Activated CD4-positive, alpha-beta T cell treated with anti-CD3 and anti-CD28 coated beads, Interleukin-2, amount 50 U/mL, for 4 hours (primary cell): Measurements from ENCODE around the gene ANTKMT.

Experiments
- DNase-seq, 2 experiments: peaks; one replicate each; pipeline ENCODE4 v3.0.0-alpha.2; 2020

The ANTKMT gene

DNA sequence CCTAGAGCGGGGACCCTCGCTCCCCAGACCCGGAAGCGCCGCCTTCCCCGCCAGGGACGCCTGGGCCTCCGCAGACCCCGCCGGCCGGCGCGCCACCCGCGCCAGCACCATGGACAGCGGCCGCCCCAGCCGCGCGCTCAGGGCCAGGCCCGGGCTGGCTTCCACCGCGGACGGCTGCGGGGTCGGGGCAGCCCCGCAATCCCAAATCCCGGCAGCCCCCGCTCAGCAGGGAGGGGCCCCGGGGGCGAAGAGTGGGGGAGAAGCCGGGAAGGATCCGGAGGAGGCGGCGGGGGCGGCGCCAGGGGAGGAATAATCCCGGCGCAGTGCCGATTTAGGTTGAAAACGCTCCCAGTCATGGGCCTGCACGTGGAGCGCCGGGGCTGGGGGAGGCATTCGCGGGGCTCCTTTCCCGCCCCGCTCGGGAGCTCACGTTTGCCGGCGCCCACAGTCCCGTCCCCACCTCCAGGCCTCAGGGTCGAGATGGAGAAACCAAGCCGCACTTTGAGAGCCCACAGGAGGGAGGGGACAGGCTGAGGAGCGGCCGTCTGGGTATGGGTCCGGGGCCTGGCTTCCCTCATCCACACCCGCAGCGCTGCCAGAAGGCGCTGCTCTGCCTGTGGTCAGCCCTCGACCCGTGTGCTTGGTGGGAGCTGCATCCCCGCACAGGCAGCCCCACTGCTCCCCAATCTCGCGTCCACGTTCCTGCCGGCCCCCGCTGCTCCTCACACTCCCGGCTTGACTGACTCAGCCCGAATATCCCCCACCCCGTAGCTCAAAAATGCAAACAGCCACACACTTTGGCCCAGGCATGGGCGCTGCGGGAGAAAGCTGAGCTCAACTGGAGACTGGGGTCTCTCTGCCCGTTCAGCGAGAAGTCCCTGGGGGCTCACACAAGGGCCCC, 20.0 kb upstream of the ANTKMT start:
- DNase-seq, result peak in 1 of 2 experiments; percentile 37

DNA sequence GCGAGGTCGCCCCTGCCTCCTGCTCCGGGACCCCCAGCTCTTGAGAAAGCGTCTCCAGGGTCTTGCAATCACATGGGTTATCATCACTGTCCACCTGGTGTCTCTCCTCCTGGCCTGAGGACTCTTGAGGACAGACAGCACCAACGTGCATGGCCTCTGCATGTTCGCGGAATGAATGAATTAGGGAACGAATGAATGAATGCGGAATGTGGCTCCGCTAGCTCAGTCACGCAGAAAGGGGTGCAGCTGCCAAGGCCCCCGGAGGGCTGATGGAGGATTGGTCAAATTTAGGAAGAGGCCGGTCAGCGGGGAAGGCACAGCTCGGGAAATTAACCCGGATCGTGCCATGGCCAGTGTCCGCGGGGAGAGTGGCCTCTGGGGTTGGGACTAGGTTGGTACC, 18.6 kb upstream of the ANTKMT start:
- no peak for DNase-seq

DNA sequence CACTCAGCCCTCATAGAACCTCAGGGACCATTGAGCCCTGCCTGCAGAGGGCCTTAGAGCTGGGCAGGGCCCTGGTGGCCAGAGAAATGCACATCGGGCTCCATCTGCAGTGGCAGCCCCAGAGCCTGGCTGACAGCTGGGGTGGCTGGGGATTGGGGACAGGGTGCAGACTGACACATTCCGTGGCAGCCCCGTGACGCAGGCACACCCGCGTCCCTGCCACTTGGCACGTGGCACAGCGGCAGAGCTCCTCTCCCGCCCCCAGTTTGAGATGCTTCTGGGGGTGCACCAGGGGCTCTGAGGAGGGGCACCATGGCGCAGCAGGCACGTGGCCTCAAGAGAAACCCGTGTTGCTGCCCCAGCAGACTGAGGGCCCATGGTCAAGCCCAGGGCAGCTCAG, 17.5 kb upstream of the ANTKMT start:
- no peak for DNase-seq

DNA sequence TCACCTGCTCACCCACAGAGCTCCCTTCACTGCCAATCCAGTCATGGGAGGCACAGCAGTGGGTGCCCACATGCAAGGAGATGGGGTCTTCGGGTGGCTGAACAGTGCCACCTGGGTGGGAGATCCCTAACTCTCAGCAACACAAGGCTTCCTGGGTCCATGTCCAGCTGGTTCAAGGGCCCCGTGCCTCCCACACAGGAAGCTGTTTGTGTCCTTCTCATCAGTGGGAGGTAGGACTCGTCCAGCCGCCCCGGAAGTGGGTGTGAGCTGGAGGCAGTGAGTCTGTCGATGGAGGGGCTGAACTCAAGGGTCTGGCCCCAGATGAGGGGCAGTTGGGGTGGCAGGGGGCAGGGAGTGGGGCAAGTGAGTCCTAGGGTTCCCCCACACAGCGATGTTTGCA, 16.9 kb upstream of the ANTKMT start:
- no peak for DNase-seq

DNA sequence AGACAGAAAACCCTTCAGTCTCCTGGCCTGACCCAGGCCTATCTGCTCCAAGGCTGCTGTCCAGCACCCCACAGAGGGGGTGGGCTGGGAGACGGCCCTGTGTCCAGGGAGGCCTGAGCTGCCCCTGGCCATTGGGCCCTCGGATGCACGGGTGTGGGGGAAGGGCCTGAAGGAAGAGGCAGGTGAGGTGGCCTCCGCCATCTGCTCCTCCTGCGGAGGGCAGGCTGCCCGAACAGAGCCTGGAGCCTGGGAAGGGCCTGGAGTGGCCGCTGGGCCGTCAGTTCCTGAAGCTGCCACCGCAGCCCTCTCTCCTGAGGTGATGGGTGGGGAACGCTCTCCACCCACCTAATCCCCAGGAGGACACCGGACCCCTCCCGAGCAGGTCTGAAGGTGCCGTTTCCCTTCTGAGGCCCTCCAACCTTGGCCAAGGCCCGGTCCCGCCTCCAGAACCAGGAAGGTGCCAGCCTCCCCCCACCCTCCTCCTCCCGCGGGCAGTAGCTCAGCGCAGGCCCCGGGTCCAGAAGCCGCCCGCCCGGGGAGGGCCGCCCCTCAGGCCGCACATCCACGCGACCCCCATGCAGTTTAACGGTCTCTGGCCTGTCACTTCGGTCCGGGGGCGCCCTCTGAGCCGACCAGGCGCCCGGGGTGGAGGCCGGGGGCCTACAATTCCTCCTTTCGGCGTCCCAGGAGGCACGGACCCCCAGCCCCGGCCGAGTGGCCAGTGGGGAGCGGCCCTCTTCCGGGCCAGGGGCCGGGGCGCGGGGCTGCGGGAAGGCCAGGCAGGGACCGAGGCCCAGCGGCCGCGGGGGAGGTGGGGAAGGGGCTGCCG, 16.2 kb upstream of the ANTKMT start:
- DNase-seq, result no peak

DNA sequence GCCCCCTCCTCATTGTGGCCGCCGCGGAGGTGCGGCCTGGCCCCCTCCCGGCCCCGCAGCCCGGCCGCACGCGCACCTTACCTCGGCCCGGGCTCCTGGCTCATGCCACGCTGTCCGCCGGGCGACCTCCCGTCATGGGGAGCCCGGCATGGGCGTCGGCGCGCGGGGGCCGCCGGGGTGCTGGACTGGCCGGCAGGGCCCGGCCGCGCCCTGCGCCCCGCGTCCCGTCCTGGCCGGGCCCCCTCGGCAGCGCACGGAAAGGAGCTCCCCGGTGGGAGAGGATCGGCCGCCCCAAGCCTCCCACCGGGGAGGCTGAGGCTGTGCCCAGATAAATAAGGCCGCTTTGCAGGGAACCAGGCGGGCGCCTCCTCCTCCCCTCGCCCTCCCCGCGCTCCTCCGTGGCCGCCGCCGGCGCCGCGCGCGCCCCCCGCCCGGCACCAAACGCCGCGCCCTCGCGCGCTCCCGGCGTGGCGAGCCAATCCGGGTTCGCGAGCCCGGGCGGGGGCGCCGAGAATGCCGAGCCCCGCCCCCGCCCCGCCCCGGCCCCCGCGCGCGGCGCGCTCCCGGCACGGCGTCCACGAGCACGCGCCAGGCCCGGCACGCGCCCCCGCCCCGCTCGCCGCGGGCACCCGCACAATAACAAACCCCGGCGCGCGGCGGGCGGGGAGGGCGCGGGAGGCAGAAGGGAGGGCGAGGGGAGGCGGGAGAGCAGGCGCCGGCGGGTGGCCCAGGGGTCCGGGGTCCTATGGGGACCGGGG, 15.3 kb upstream of the ANTKMT start, which contains the start of gene FBXL16:
TSS of gene FBXL16 (minus strand) at position 371 of the 758 bp plus-strand sequence. CDS start 8,396 bp downstream, outside the sequence.
- no peak for DNase-seq

DNA sequence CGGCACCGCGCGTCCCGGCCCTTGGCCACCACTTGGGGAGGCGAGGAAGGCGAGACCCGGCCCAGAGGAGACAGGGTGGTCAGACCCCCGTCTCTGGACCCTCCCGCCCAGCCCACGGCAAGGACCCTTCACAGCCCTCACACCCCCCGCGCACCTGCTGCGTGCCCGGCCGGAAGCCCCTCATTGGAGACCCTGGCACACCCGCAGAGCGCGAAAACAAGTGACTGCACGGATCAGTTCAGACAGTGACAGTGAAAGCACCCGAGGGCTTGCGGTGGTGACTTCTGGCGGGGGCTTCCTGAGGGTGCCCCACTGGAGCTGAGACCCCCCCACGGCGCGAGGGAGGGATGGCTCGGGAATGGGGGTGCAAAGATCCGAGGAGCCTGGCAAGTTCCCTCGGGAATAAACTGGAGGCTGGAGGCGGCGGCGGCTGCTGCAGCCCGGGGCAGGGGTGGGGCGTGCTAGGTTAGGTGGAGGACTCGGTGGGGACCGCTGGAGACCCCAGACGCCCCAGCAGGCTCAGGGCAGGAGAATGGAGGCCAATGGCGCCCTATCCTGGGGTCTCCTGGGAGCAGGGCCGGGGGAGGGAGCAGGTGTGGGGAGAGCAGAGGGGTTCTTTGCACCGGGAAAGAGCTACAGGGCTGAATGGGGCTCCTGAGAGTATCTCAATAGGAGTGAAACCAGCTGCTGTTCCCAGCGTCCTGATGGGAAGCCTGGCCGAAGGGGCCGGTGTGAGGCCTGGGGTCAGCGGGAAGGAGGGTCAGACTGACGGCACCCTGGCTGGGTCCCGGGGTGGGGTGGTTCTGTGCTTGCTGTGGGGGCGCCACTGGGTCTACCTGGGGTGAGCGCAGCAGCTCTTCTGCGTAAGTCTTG, 14.5 kb upstream of the ANTKMT start:
- DNase-seq, result no peak

DNA sequence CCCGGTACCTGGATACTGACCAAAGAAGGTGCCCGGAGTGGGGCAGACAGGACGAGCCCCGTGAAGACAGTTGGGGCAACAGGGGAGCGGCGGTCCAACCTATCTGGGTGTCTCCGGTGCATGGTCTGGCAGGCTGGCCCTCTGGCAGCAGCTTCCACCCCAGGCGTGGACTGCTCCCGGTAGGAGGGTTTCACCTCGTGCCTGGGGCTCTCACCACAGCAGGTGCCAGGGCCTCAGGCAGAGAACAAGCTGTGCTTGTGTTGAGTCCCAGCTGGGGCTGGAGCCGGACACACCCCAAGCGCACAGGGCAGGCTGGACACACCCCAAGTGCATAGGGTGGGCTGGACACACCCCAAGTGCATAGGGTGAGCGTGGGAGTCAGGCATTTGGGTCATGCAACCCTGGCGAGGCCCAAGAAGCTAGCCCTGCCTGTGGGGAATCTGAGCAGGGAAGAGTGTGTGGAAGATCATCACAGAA, 13.8 kb upstream of the ANTKMT start:
- DNase-seq, result no peak

DNA sequence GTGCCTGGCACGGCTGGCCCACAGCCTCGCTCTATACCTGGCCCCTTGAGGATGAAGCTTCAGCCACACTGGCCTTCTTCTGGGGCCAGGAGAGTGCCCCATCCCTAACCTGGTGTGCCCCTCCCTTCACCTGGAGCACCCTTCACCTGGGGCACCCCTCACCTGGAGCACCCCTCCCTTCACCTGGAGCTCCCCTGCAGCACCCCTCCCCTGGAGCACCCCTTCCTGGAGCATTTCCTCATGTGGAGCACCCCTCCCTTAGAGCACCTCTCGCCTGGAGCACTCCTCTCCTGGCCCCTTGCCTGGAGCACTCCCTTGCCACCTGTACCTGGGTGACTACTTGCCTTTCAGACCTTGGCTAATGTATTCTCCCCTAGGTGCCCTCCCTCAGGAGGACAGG, 12.9 kb upstream of the ANTKMT start:
- no peak for DNase-seq

DNA sequence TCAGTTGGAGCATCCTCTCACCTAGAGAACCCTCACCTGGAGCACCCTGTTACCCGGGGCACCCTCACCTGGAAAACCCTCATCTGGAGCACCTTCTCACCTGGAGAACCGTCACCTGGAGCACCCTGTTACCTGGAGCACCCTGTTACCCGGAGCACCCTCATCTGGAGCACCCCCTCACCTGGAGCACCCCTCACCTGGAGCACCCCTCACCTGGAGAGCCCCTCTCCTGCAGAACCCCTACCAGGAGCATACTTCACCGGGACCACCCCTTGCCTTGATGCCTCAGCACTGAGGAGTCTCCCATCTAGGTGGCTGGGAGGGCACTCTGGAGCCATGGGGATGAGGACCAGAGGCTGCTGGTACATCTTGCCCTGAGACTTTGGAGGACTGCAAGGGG, 12.0 kb upstream of the ANTKMT start:
- no peak for DNase-seq

DNA sequence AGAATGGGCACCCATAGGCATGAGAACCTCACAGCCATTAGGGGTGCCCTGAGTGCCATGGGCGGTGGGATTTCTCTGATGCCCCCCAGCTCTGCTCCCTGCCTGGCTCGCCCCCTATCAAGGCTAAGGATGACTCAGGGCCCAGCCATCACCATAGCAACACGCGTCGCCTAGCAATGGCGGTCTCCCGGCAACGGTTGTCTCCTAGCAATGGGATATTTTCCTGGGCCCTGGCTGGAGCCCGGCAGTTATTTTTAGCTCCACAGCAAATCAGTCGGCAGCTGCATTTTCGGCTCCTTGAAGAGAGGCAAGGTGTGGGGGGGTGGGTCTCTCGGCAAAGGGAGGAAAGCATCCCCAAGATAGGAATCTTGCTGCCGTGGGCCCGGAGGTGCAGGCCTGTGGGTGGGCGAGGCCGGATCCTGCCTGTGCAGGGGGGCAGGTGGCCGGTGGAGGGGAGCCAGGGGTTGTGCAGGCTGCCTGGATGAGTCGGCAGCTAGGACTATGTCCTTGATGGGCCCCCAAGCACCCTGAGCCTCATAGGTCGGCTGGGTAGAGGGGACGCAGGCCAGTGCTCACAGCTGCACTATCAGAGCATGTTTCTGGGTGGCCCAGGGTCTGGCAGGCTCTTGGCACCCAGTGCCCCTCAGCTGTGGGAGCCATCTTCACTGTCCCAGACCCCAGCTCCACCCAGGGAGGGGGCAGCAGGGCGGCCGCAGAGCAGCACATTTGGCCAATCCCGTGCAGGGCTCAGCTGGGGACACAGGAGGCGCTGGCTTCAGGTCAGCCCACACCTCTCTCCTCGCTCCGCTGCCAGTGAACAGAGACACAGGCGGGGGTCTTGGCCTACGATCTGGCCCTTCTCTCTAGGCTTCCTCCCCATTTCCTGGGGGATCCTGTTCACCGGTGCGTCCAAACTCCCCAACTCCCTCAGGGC, 11.1 kb upstream of the ANTKMT start:
- DNase-seq, result no peak

DNA sequence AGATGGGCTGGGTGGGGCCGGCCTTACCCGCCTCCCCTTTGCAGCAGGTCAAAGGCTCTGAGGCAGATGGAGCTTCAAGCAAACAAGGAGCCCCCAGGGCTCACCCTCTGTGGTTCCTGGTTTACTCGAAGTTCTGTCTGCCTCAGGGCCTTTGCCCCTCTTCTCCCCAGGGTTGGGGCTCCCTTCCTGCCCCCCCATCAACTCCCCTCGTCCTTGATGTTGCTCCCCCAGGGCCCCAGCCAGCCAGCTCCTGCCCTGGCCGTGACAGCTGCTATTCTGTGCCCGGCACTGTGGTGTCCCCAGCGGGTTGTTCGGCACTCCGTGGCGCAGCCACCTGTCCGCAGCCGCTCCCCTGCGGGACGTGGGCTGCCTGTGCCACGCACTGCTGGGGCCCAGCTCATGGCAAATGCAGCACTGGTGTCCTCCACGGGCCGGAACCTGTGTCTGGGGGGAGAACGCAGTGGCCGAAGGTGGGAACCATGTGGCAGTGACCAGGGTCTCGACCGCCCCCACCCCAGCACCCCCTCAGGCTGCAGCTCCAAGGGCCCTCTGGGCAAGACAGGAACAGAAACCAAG, 10.4 kb upstream of the ANTKMT start:
- DNase-seq, result no peak

DNA sequence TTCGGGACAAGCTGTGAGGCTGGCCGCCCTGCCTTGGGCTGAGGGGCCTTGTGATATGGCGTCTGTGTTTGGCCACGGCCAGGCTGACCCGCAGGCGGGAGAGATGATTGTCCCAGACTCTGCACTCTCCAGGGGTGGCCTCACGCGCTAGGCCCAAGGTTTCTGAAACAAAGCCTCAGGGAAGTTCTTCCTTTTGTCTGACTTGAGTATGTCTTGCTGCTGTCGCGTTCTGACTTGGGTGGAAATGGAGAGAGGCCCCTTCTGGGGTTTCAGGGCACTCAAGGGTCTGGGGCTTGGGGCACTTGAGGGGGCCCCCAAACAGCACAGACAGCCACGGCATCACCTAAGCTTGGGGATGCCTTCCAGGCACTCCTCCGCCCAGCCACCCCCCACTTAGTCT, 9.9 kb upstream of the ANTKMT start:
- no peak for DNase-seq

DNA sequence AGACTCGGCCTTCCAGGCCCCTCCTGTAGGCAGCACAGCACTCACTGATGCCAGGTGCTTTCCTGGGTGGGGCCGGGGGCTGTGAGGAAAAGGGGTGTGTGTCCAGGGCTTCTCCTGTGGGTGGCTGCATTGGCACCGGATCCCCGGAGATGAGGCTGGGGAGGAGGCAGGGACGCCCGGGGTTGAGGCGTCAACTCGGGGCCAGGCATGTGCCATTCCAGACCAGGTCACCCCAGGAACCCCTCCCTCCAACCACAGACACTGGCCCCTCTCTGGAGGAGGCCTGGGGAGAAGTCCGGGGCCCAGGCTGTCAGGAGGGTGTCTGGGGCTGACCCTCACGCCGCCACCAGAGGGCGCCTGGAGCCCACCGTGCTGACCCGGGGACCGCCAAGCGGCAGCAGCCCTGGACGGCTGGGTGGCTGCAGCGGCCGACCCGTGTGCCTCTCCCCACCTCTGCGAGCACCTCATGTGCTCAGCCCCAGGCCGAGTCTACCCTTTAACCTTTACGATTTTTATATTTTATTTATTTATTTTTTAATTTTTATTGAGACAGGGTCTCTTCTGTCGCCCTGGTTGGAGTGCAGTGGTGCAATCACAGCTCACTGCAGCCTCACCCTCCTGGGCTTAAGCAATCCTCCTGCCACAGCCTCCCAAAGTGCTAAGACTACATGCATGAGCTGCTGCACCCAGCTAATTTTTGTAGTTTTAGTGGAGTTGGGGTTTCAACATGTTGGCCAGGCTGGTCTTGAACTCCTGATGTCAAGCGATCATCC, 9.2 kb upstream of the ANTKMT start:
- peak; percentile 73 to 74 for DNase-seq

DNA sequence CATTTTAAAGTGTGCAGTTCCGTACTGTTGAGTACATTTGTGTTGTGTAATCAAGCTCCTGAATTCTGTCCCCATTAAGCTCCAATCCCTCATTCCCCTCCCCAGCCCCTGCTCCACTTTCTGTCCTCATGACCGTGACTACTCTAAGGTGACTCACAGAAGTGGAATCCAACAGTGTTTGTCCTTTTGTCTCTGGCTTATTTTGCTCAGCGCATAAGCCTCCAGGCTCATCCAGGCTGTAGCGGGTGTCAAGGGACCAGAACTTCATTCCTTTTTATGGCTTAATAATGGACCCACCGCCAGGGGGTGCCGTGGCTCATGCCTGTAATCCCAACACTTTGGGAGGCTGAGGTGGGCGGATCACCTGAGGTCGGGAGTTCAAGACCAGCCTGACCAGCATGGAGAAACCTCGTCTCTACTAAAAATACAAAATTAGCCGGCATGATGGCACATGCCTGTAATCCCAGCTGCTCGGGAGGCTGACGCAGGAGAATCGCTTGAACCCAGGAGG, 8.2 kb upstream of the ANTKMT start:
- DNase-seq, result peak; percentile 38 to 40

DNA sequence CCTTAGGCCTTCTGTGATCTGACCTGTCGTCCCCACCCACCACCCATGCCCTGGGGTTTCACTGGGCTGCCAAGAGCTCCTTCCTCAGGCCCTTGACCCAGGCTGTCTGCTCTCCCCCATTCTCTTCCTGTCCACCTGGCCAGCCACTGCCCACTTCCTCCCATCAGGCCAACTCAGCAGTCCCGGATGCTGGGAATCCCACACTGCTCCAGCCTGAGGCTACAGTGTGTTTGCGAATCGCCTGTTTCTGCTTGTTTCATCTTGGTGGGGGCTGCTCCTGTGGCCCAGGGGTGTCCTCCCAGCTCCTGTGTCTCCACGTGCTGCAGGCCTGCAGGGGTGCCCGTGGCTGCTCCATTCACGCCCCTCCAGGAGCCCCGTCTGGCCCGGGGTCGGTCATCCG, 6.9 kb upstream of the ANTKMT start:
- no peak for DNase-seq

DNA sequence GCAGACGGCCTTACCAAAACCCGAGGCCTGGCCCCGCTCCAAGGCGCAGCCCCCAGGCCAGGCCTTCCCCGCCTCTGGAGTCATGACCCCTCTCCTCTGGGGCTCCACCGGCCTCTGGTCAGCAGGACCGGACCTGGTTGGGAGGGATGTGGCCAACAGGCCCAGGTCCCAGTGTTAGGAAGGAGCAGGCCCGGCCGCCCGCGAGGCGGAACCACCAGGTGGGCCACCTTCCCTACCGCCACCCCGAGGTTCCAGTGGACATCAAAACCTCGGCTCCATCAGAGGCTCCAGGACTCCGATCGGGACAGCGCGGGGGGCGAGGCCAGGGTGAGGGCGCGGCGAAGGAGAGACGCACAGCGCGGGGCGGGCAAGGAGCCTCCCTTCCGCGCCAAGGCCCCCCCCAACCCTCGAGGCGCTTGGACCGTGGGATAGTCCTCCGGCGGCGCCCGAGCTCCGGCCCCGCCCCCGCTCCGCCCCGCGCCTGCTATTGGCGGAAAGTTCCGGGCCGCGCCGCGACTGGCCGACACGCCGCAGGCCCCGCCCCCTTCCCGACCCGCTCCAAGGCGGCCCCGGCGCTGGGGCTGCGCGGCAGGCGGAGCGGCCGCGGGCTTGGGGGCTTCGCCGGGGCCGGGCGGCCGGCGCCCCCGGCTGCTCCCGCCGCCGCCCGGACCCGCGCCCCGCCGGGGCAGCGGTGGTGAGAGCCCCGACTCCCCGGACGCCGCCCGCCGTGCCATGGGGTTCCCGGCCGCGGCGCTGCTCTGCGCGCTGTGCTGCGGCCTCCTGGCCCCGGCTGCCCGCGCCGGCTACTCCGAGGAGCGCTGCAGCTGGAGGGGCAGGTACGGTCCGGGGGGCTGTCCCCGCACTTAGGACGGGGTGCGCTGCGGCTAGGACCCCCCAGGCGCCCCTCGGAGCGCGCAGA, 6.1 kb upstream of the ANTKMT start, which contains the start of gene METRN:
TSS of gene METRN (plus strand) at position 561 of the 919 bp plus-strand sequence. CDS start at position 733, 172 bp downstream.
- DNase-seq, result peak; percentile 82
